Measurements from ENCODE around the gene ANXA11. TPM values are rescaled to one million over a fixed set of nuclear protein-coding genes. Genes with fewer than 3 reads are reported as not detected.

Gene ANXA11
- total RNA-seq, 4 donors from 2014 or later, result 110 to 269 (median 238) TPM

- no peaks in the 10 kb centered on the region for H3K9me3 ChIP-seq
- peak in 1 of 3 donors; percentile 27 for DNase-seq
- no peak overlapping the region for H3K4me3 ChIP-seq
- TF ChIP-seq POLR2A (IDR thresholded peaks at IDR 0.05), result no peak
- no peak for TF ChIP-seq CTCF (IDR thresholded peaks at IDR 0.05)
- H3K27me3 ChIP-seq, result no peaks in the 10 kb centered on the region
- H3K4me1 ChIP-seq, result peaks cover 0 to 39% (median 10%) of the 10 kb centered on the region in 4 donors
- H3K27ac ChIP-seq, result peak overlapping the region in 1 of 4 donors; percentile 5
- peaks cover 0 to 94% (median 3%) of the 10 kb centered on the region in 3 donors for H3K36me3 ChIP-seq
Observed at GRCh38 chr10:80161321-80162083, 43.8 kb downstream of the ANXA11 start.

- DNase-seq, result peak in 1 of 3 donors; percentile 43
- no peak overlapping the region for H3K4me3 ChIP-seq
- H3K27ac ChIP-seq, result no peak overlapping the region
- H3K4me1 ChIP-seq, result peaks cover 0 to 46% (median 10%) of the 10 kb centered on the region in 4 donors
- H3K27me3 ChIP-seq, result no peaks in the 10 kb centered on the region
- H3K9me3 ChIP-seq, result no peaks in the 10 kb centered on the region
- H3K36me3 ChIP-seq, result peaks cover 0 to 99% (median 3%) of the 10 kb centered on the region in 3 donors
- TF ChIP-seq CTCF (IDR thresholded peaks at IDR 0.05), result no peak
- no peak for TF ChIP-seq POLR2A (IDR thresholded peaks at IDR 0.05)
Observed at GRCh38 chr10:80160361-80161320, 44.7 kb downstream of the ANXA11 start.

GRCh38 chr10:80159166-80159873 lies 46.0 kb downstream of the ANXA11 start:
- Histone ChIP-seq H3K4me3 (no peak overlapping the region), H3K9me3 (no peaks in the 10 kb centered on the region), H3K36me3 (peaks cover 0 to 99% (median 3%) of the 10 kb centered on the region in 3 donors), H3K4me1 (peaks cover 0 to 39% (median 9%) of the 10 kb centered on the region in 4 donors), H3K27ac (peak overlapping the region in 3 of 4 donors; percentile 52 to 75 (median 73)), H3K27me3 (no peaks in the 10 kb centered on the region)
- DNase-seq, result peak in 1 of 3 donors; percentile 38
- TF ChIP-seq CTCF (IDR thresholded peaks at IDR 0.05) (no peak), POLR2A (IDR thresholded peaks at IDR 0.05) (no peak)

- Histone ChIP-seq H3K27ac (peak overlapping the region in 3 of 4 donors; percentile 52 to 75 (median 73)), H3K9me3 (no peaks in the 10 kb centered on the region), H3K27me3 (no peaks in the 10 kb centered on the region), H3K4me3 (no peak overlapping the region), H3K36me3 (peaks cover 0 to 98% (median 3%) of the 10 kb centered on the region in 3 donors), H3K4me1 (peaks cover 0 to 32% (median 4%) of the 10 kb centered on the region in 4 donors)
- TF ChIP-seq POLR2A (IDR thresholded peaks at IDR 0.05), result no peak
- TF ChIP-seq CTCF (IDR thresholded peaks at IDR 0.05), result no peak
- DNase-seq, result peak in 2 of 3 donors; percentile 22 to 76
Observed at GRCh38 chr10:80158598-80159127, 46.7 kb downstream of the ANXA11 start.

- TF ChIP-seq POLR2A (IDR thresholded peaks at IDR 0.05), result no peak
- TF ChIP-seq CTCF (IDR thresholded peaks at IDR 0.05), result no peak
- Histone ChIP-seq H3K27ac (peak overlapping the region in 2 of 4 donors; percentile 73 to 75), H3K27me3 (no peaks in the 10 kb centered on the region), H3K4me3 (no peak overlapping the region), H3K9me3 (no peaks in the 10 kb centered on the region), H3K4me1 (peaks cover 0 to 27% (median 0%) of the 10 kb centered on the region in 4 donors), H3K36me3 (peaks cover 0 to 98% (median 1%) of the 10 kb centered on the region in 3 donors)
- DNase-seq, result no peak
Observed at GRCh38 chr10:80158126-80158525, 47.2 kb downstream of the ANXA11 start.
